WI38 (cell line): Measurements from ENCODE around the gene TDRD12.

Experiments
- H3K4me3 ChIP-seq: 2 replicates; pipeline ENCODE4 v1.5.1; 2011; ENCODE audit warnings: low read depth, mild to moderate bottlenecking, control low read depth, low read length
- CTCF ChIP-seq: IDR thresholded peaks from 2 replicates; pipeline ENCODE4 v1.5.1; 2012; ENCODE audit warnings: low read depth, mild to moderate bottlenecking, control low read depth, low read length

TDRD12 gene

GRCh38 chr19:32675720-32676185 is 43.8 kb upstream of the TDRD12 start, which contains the start of gene RGS9BP:
Gene RGS9BP, plus strand, starts transcription at chr19:32675848. Its CDS starts 416 bp downstream, at chr19:32676264.
- TF ChIP-seq CTCF, result no peak
- peak within 1 kb of the TSS; percentile 91 for H3K4me3 ChIP-seq

GRCh38 chr19:32676186-32676894 is 43.2 kb upstream of the TDRD12 start:
- TF ChIP-seq CTCF, result no peak
- peak overlapping the region; percentile 91 for H3K4me3 ChIP-seq

- H3K4me3 ChIP-seq, result no peak overlapping the region
- no peak for TF ChIP-seq CTCF
Observed at GRCh38 chr19:32676895-32677359, 42.6 kb upstream of the TDRD12 start.

GRCh38 chr19:32677657-32678056 is 41.9 kb upstream of the TDRD12 start:
- no peak for TF ChIP-seq CTCF
- no peak overlapping the region for H3K4me3 ChIP-seq

- H3K4me3 ChIP-seq, result no peak overlapping the region
- TF ChIP-seq CTCF, result no peak
Observed at GRCh38 chr19:32680986-32681385, 38.6 kb upstream of the TDRD12 start.

GRCh38 chr19:32682317-32682716 is 37.2 kb upstream of the TDRD12 start:
- TF ChIP-seq CTCF, result no peak
- no peak overlapping the region for H3K4me3 ChIP-seq

GRCh38 chr19:32686847-32687475 is 32.6 kb upstream of the TDRD12 start:
- TF ChIP-seq CTCF, result no peak

More at GRCh38 chr19:32686847-32687475, 32.6 kb upstream of the TDRD12 start:
- H3K4me3 ChIP-seq, result no peak overlapping the region
